Psoas muscle (tissue), 8 donors: Measurements from ENCODE around the gene FAM184B. TPM values are rescaled to one million over a fixed set of nuclear protein-coding genes. Genes with fewer than 3 reads are reported as not detected.

Source experiments
- ATAC-seq, 4 donors: fragments of 200-7000 bp; cut with Tn5 transposase; one replicate each; pipeline ENCODE4 v1.9.1; 2020; ENCODE audit warnings: moderate library complexity in 3 of 4, mild to moderate bottlenecking in 2 of 4
- DNase-seq, 2 donors: peaks; one replicate each; pipeline ENCODE4 v3.0.0-alpha.2; 2020
- H3K27ac ChIP-seq: fragments of 200-600 bp; one replicate; pipeline ENCODE4 v1.8.0; 2022
- H3K27me3 ChIP-seq, 3 donors: fragments of 200-600 bp in 1 of 3; one replicate each; pipeline versions ENCODE4 v1.6.1 to v1.8.0; 2013 to 2022; ENCODE audit warnings: low read length in 2 of 3, mild to moderate bottlenecking in 2 of 3, moderate library complexity in 1 of 3; ENCODE audit not compliant: insufficient read depth in 3 of 3
- H3K36me3 ChIP-seq, 2 donors: fragments of 200-600 bp in 1 of 2; one replicate each; pipeline versions ENCODE4 v1.6.1 to v1.8.0; 2013 to 2022; ENCODE audit warnings: low read depth in 1 of 2, mild to moderate bottlenecking in 1 of 2, moderate library complexity in 1 of 2; ENCODE audit not compliant: insufficient read depth in 1 of 2
- H3K4me1 ChIP-seq: fragments of 200-600 bp; one replicate; pipeline ENCODE4 v1.8.0; 2022
- H3K4me3 ChIP-seq: fragments of 200-600 bp; one replicate; pipeline ENCODE4 v1.8.0; 2022; ENCODE audit warnings: mild to moderate bottlenecking
- H3K9me3 ChIP-seq: fragments of 200-600 bp; one replicate; pipeline ENCODE4 v1.8.0; 2022
- CTCF ChIP-seq: fragments of 200-600 bp; IDR thresholded peaks from one replicate; pipeline ENCODE4 v1.8.0; 2022; ENCODE audit warnings: antibody characterized with exemption
- WGBS, 3 donors: extraction: QIAGEN DNeasy Blood & Tissue Kit; methylation state at CpG; one replicate each; pipeline versions ENCODE4 v1.1.6 to v1.1.7; 2013; 5-methylcytosine and 5-hydroxymethylcytosine counted together
- intact Hi-C, 2 donors: fragments of 100-400 bp; cut with DNase I; formaldehyde crosslinking; loops; one replicate each; pipeline versions ENCODE4 v1.11.0 to v1.14.2; 2022
- polyA plus RNA-seq, 3 donors: library from polyadenylated mRNA; stranded (reverse); fragments of 200-250 nt; gene quantifications; one replicate each; pipeline ENCODE4 v1.2.3, GENCODE V29; 2013
- total RNA-seq, 4 donors: library from RNA; stranded (reverse); fragmentation: NEBNext Ultra II Directional in 2 of 4; extraction: Animal tissue kit (Norgen Biotek cat#: 25700) in 2 of 4; gene quantifications; one replicate each; pipeline versions ENCODE4 v1.2.1 to v1.2.4, GENCODE V29; 2021 to 2023
- donor health status: healthy with polysubstance abuse.
- donor health status: DM: no; HTN: no; CAD: no; lungs with moderate emphysema.
- donor health status: Bipolar disorder and iron deficiency.
- donor health status: healthy.
- donor health status: DM: yes; HTN: yes; CAD: no.
- donor health status: DM: no; HTN: no; CAD: no.
- donor health status: DM: no; HTN: no; CAD: no.
- donor health status: DM: yes; HTN: yes; CAD: no.

Gene FAM184B
- total and polyA plus RNA-seq, 7 donors: 0.03 to 2.6 (median 0.38) TPM

GRCh38 chr4:17642398-17642783, 139.0 kb downstream of the FAM184B start:
- ATAC-seq (peak in 1 of 4 donors; percentile 8), DNase-seq (no peak)
- intact Hi-C loops: no loop called here
- Histone ChIP-seq H3K36me3 (peaks cover 0 to 6% of the 10 kb centered on the region in 2 donors), H3K9me3 (no peaks in the 10 kb centered on the region), H3K27me3 (no peaks in the 10 kb centered on the region), H3K4me1 (no peaks in the 10 kb centered on the region), H3K4me3 (no peak overlapping the region), H3K27ac (no peak overlapping the region)
- TF ChIP-seq CTCF: no peak
- 76 to 87% (median 76%) methylated on average over 1 of the region's 1 CpG for WGBS, 3 donors

GRCh38 chr4:17639136-17639535, 142.3 kb downstream of the FAM184B start:
- H3K27ac ChIP-seq: no peak overlapping the region
- no peak for ATAC-seq
- intact Hi-C loops: loop anchor here (5.0 to 10.0 kb wide), 3 partner anchors 64 to 168 kb away; partner anchors contain the start of gene LAP3 (in 1 of the 2)
- DNase-seq: peak in 1 of 2 donors; percentile 49
- peaks cover 4 to 31% of the 10 kb centered on the region in 2 donors for H3K36me3 ChIP-seq
- TF ChIP-seq CTCF: no peak
- no peaks in the 10 kb centered on the region for H3K9me3 ChIP-seq
- H3K4me3 ChIP-seq: no peak overlapping the region
- no peaks in the 10 kb centered on the region for H3K4me1 ChIP-seq
- WGBS, 3 donors: 53 to 78% (median 76%) methylated on average over 7 of the region's 7 CpGs
- no peaks in the 10 kb centered on the region for H3K27me3 ChIP-seq

- H3K27me3 ChIP-seq: no peaks in the 10 kb centered on the region
- ATAC-seq (peak; percentile 81 to 88 (median 84)), DNase-seq (peak; percentile 78 to 89)
- peaks cover 12 to 53% of the 10 kb centered on the region in 2 donors for H3K36me3 ChIP-seq
- no peak overlapping the region for H3K4me3 ChIP-seq
- intact Hi-C loops: loop anchor here (2.0 to 10.0 kb wide), 4 partner anchors 62 to 170 kb away; partner anchors contain the start of gene LAP3 (in 1 of the 2)
- H3K4me1 ChIP-seq: no peaks in the 10 kb centered on the region
- no peaks in the 10 kb centered on the region for H3K9me3 ChIP-seq
- no peak overlapping the region for H3K27ac ChIP-seq
- peak; percentile 92 for TF ChIP-seq CTCF
- WGBS, 3 donors: 47 to 65% (median 52%) methylated on average over 29 to 32 of the region's 32 CpGs
These were observed 144.5 kb downstream of the FAM184B start for GRCh38 chr4:17636696-17637622.

DNA sequence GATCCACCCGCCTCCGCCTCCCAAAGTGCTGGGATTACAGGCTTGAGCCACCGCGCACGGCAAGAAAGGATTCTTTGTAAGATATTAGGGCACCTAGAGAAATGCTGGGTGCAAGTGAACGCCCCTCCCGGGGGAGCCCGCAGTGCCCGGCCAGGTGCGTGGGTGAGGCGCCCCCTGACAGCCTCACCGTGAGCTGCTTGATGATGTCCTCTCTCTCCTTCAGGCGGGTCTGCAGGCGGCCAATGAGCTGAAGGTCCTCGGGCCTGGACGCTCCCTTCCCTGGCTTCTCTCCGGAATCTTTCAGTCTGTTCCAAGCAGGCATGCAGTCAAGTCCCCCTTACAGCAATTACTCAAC, 145.1 kb downstream of the FAM184B start:
- DNase-seq (peak in 1 of 2 donors; percentile 46), ATAC-seq (peak in 3 of 4 donors; percentile 14 to 26 (median 25))
- no peak overlapping the region for H3K27ac ChIP-seq
- H3K36me3 ChIP-seq: peaks cover 12 to 60% of the 10 kb centered on the region in 2 donors
- no peaks in the 10 kb centered on the region for H3K9me3 ChIP-seq
- 82 to 90% (median 87%) methylated on average over 16 to 17 of the region's 17 CpGs for WGBS, 3 donors
- intact Hi-C loops: loop anchor here (2.0 to 10.0 kb wide), 4 partner anchors 62 to 171 kb away; partner anchors contain the start of gene LAP3 (in 1 of the 2)
- H3K4me1 ChIP-seq: no peaks in the 10 kb centered on the region
- TF ChIP-seq CTCF: no peak
- H3K4me3 ChIP-seq: no peak overlapping the region
- H3K27me3 ChIP-seq: no peaks in the 10 kb centered on the region
